ENCODE data around the gene CADM2. TPM values are rescaled to one million over a fixed set of nuclear protein-coding genes. Genes with fewer than 3 reads are reported as not detected.
"Not testable (repeated sequence)": the region's sequence is repeated elsewhere in the genome, so short reads cannot be mapped to it uniquely, and the experiment has no call there.

Gene CADM2
- polyA plus RNA-seq, 3 donors = 0.45 to 0.87 (median 0.83) TPM

GRCh38 chr3:85074003-85074402, 115.2 kb downstream of the CADM2 start:
- no peak for DNase-seq (ENCODE audit: low read depth in 3 of 3, low spot score in 2 of 3)

DNA sequence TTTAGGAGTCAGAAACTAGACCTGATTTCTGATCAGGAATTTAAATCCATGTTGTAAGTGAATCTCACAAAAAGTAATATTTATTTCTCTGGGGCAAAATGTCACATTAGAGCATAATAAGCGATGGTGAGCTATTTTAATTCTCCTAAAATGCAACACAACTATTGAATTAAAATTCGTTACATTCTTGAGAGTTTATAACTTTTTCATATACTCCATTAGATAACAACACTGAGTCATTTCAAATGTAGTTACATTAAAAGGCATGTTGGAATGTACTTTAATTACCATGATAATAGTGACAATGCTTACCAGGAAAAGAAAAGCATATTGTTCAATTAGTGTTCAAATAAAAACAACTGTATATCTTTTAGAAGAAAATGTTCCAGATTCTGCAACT, 116.9 kb downstream of the CADM2 start:
- no peak for DNase-seq (ENCODE audit: low read depth in 3 of 3, low spot score in 2 of 3)

DNA sequence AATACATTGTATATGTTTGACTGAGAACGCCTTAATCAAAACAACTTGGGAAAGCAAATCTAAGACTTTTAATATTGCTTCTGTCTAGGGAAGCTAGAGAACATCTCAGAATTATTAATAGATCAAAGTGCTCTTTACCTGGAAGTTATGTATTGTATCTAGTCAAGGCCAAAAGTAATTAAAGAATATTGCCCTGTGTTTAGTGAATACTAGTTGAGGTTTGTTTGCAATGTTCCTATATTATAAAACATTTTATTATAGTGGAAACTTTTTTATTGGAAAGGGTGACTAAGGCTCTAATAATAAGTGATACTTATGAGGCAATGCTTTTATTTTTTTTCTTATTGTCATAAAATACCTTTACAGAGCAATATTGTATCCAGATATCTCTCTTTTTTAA, 118.2 kb downstream of the CADM2 start:
- DNase-seq (ENCODE audit: low read depth in 3 of 3, low spot score in 2 of 3) = no peak

DNA sequence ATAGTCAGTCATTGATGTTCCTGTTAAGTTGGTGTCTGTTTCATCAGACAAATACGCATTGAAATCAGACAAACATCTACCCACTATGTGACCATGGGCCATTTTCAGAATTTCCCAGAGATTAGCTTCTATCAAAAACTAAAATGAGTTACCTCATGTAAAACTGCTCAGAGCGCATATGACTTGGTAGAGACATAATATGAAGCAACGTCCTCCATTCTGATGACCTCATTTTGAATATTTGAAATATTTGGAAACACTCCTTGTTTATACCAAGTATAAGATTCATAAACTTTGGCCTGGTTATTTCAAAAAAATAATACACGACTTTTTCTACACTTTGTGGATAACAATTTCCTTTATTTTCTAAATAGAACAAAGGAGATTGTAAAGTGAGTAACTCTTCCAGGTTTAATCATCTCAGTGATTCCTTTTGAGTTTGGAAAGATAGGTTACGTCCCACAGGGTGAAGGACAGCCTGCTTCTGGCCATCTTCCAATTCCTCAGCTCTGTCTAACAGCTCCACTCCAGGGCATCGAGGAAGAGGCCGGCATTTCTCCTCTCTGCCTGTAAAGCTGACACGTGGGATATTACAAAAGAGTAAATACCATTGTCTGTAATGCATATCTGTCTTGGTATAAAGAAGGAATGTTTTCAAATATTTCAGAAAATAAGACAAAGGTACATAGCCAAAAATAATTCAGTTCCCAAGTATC, 122.6 kb downstream of the CADM2 start:
- no peak for DNase-seq (ENCODE audit: low read depth in 3 of 3, low spot score in 2 of 3)

DNA sequence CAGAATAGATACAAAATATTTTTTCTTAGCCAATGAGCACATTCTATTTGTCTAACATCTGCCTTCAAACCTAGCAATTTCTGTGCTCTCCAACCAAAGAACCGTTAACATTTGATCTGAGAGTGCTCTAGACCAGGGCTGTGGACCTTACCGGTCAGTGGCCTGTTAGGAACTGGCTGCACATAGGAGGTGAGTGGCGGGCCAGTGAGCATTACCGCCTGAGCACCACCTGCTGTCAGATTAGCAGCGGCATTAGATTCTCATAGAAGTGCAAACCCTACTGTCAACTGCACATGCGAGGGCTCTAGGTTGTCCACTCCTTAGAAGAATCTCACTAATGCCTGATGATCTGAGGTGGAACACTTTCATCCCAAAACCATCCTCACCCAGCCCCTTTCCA, 131.7 kb downstream of the CADM2 start:
- no peak for DNase-seq (ENCODE audit: low read depth in 3 of 3, low spot score in 2 of 3)

GRCh38 chr3:85100316-85100715, 141.5 kb downstream of the CADM2 start:
- DNase-seq (ENCODE audit: low read depth in 3 of 3, low spot score in 2 of 3) = no peak

DNA sequence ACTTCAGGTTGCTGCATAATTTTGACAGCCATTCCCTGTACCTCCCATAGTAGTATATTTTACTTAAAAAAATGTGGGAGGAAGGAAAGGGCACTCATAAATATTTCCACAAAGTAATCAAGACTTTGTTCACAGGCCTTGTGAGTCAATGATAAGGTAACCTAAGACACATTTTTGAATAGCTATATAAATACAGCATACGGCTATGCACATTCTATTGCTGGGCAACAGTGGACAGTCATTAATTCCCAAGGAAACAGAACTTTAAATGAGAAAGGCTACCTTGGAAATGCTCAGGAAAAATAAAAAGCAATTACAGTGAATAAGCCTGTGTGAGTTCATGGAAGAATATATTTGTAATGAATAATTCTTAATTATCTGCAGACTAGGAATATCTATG, 144.0 kb downstream of the CADM2 start:
- no peak for DNase-seq (ENCODE audit: low read depth in 3 of 3, low spot score in 2 of 3)

GRCh38 chr3:85110393-85110792, 151.6 kb downstream of the CADM2 start:
- DNase-seq (ENCODE audit: low read depth in 3 of 3, low spot score in 2 of 3) = no peak

- no peak for DNase-seq (ENCODE audit: low read depth in 3 of 3, low spot score in 2 of 3)
Measured at GRCh38 chr3:85120879-85121278, 162.1 kb downstream of the CADM2 start.

- not testable (repeated sequence) for DNase-seq (ENCODE audit: low read depth in 3 of 3, low spot score in 2 of 3)
Measured at GRCh38 chr3:85132864-85133263, 174.1 kb downstream of the CADM2 start.

GRCh38 chr3:85133691-85134420, 175.1 kb downstream of the CADM2 start:
- DNase-seq (ENCODE audit: low read depth in 3 of 3, low spot score in 2 of 3) = not testable (repeated sequence)

GRCh38 chr3:85142626-85143025, 183.8 kb downstream of the CADM2 start:
- DNase-seq (ENCODE audit: low read depth in 3 of 3, low spot score in 2 of 3) = no peak

GRCh38 chr3:85148036-85148435, 189.2 kb downstream of the CADM2 start:
- no peak for DNase-seq (ENCODE audit: low read depth in 3 of 3, low spot score in 2 of 3)

DNA sequence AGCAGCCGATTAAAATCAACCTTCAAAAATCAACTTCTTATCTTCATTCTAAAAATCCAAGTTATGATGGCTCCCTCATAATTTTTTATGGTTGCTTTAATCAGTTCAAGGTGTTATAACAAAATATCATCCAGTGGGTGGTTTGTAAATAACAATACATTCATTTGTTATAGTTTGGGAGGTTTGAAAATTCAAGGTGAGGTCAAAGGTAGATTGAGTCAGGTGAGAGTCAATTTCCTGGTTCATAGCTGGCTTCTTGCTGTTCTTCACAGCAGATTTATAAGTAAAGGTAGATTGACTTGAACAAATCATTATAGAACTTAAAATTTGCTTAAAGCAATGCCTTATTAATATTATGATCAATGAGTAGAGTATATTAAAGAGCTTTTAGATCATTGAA, 192.8 kb downstream of the CADM2 start:
- DNase-seq (ENCODE audit: low read depth in 3 of 3, low spot score in 2 of 3) = no peak

DNA sequence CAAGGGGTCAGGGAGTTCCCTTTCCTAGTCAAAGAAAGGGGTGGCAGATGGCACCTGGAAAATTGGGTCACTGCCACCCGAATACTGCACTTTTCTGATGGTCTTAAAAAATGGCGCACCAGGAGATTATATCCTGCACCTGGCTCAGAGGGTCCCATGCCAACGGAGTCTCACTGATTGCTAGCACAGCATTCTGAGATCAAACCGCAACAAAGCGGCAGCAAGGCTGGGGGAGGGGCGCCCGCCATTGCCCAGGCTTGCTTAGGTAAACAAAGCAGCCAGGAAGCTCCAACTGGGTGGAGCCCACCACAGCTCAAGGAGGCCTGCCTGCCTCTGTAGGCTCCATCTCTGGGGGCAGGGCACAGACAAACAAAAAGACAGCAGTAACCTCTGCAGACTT, 194.5 kb downstream of the CADM2 start:
- not testable (repeated sequence) for DNase-seq (ENCODE audit: low read depth in 3 of 3, low spot score in 2 of 3)

DNA sequence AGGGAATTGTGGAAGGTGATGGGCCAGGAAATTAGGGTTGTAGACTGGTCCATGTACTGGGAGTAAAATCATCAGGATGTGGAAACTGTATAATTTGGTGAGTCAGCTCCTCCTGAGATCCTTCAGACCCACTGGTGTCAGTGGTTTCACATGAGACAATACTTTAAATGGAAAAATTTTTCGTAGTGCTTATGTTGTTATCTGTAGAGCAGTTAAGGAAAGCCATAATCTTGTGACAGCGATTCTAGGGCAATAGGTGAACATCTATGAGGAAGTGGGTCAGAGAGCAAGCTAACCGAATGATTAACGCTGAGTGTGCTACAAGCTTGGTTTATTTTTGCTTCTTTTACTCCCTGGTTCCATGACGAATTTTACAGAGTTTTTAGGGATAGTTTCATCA, 200.6 kb downstream of the CADM2 start:
- DNase-seq (ENCODE audit: low read depth in 3 of 3, low spot score in 2 of 3) = no peak

DNA sequence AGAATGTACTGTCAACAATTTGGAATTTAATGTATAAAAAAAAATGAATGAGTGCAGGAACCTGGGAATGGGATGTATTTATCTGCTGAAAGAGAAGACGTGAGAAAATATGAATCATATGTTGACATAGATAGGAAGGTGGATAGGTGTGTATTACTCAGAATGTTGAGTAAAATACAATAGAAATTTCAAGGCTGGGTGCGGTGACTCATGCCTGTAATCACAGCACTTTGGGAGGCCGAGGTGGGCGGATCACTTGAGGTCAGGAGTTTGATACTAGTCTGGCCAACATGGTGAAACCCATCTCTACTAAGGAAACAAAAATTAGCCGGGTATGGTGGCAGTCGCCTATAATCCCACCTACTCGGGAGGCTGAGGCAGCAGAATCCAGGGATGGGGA, 202.8 kb downstream of the CADM2 start:
- DNase-seq (ENCODE audit: low read depth in 3 of 3, low spot score in 2 of 3) = no peak

DNA sequence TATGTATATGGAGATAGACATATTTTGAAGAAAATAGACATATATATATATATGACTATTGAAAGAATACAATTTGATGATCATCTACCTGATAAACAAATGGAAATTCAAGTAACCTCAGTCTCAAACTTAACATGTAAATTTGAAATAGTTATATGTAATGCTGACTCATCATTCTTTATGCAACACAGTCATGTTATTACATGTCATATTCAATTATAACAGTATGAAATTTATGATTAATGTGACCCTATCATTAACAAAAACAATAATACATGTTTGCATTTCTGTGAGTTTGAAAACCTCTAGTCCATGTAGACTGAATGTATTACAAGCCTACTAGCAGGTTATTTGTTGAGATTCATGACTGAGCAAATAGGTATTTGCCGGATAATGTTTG, 204.1 kb downstream of the CADM2 start:
- no peak for DNase-seq (ENCODE audit: low read depth in 3 of 3, low spot score in 2 of 3)

- no peak for DNase-seq (ENCODE audit: low read depth in 3 of 3, low spot score in 2 of 3)
Measured at GRCh38 chr3:85164436-85164835, 205.6 kb downstream of the CADM2 start.

DNA sequence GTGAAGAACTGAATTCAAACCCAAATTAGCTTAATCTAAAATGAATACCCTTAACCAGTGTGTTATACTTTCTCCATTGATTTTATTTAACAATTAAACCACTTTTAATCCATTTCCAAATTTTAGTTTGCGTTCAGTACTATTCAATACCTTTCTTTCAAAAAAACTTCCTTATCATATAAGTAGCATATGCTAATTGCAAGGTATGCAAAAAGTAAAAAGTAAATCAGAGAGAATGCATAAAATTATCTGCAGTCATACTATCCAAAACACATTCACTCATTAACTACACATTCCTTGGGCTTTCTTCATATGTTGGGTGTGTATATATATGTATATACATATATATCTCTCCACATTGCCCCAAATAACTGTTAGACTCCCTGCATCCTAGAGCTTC, 208.8 kb downstream of the CADM2 start:
- DNase-seq (ENCODE audit: low read depth in 3 of 3, low spot score in 2 of 3) = no peak

DNA sequence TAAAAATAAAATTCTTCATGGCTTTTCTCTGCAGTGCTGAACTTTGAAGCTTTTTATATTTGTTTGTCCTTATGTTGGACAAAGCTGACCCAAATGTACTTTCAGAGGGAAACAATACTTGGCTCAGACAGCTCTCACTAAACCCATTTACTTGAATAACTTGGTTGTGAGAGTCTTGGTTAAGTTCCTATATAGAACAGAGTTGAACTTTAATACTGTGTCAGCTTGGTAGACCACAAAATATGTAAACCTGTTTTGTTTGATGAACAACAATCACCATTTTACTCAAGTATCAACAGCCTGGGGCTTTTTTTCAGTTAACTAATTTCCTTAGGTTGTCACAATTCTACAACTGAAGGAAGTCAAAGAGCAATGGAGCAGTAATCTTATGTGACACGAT, 211.9 kb downstream of the CADM2 start:
- no peak for DNase-seq (ENCODE audit: low read depth in 3 of 3, low spot score in 2 of 3)

- DNase-seq (ENCODE audit: low read depth in 3 of 3, low spot score in 2 of 3) = no peak
Measured at GRCh38 chr3:85171976-85172375, 213.2 kb downstream of the CADM2 start.
